Measurements from ENCODE around the gene KDM2B.
A peak's percentile ranks its signal among the peaks of the same experiment; 100 is the strongest.

GRCh38 chr12:121443193-121443870 is 137.5 kb downstream of the KDM2B start:
- TF ChIP-seq CTCF (IDR thresholded peaks at IDR 0.05): peak; percentile 73 to 80 (median 79)
- no peak for TF ChIP-seq POLR2A (IDR thresholded peaks at IDR 0.05)
